ENCODE data around the gene PNMA6F. TPM values are rescaled to one million over a fixed set of nuclear protein-coding genes. Genes with fewer than 3 reads are reported as not detected.

Gene PNMA6F
- total RNA-seq, 1 experiment from 2014 or later = not detected

- TF ChIP-seq EZH2 (IDR thresholded peaks at IDR 0.05; ENCODE audit: low read length, unreplicated experiment) (no peak), EZH2phosphoT487 (IDR thresholded peaks at IDR 0.05; ENCODE audit: borderline replicate concordance, low read length) (no peak)
- TF ChIP-seq, protein P1, sequence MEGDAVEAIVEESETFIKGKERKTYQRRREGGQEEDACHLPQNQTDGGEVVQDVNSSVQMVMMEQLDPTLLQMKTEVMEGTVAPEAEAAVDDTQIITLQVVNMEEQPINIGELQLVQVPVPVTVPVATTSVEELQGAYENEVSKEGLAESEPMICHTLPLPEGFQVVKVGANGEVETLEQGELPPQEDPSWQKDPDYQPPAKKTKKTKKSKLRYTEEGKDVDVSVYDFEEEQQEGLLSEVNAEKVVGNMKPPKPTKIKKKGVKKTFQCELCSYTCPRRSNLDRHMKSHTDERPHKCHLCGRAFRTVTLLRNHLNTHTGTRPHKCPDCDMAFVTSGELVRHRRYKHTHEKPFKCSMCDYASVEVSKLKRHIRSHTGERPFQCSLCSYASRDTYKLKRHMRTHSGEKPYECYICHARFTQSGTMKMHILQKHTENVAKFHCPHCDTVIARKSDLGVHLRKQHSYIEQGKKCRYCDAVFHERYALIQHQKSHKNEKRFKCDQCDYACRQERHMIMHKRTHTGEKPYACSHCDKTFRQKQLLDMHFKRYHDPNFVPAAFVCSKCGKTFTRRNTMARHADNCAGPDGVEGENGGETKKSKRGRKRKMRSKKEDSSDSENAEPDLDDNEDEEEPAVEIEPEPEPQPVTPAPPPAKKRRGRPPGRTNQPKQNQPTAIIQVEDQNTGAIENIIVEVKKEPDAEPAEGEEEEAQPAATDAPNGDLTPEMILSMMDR (conservative IDR thresholded peaks at IDR 0.05; ENCODE audit: low read depth, low read length) = no peak
- Histone ChIP-seq H4K20me1 (ENCODE audit: low read length) (no peaks in the 10 kb centered on the region), H2AFZ (ENCODE audit: low read length) (no peak overlapping the region), H3K9ac (ENCODE audit: low read length) (no peak overlapping the region), H3K36me3 (ENCODE audit: low read depth, low read length) (no peaks in the 10 kb centered on the region; the same call in none of the 2 replicates), H3K4me3 (ENCODE audit: low read length) (no peak overlapping the region), H3K27ac (ENCODE audit: low read length) (no peak overlapping the region), H3K27me3 (ENCODE audit: low read length) (no peaks in the 10 kb centered on the region), H3F3A (ENCODE audit: low read length, unreplicated experiment) (no peaks in the 10 kb centered on the region), H3K4me2 (ENCODE audit: low read length) (no peak overlapping the region), H3K9me2 (replicated peaks; ENCODE audit: low read length) (no peaks in the 10 kb centered on the region), H3K4me1 (ENCODE audit: insufficient read depth, low read length) (no peaks in the 10 kb centered on the region), H3K79me2 (ENCODE audit: low read length) (peaks cover 6% of the 10 kb centered on the region), H3K9me3 (ENCODE audit: low read length) (no peaks in the 10 kb centered on the region)
- ChIA-PET CTCF (no interaction called here), POLR2A (ENCODE audit: unreplicated experiment) (no interaction called here)
- intact Hi-C loops (cut with micrococcal nuclease) = no loop called here
- BruUV-seq (replicated peaks) = no TSS peak
- ATAC-seq (no peak), DNase-seq (no peak)
These were observed 18.1 kb upstream of the PNMA6F start for GRCh38 chrX:153339662-153340061.

DNA sequence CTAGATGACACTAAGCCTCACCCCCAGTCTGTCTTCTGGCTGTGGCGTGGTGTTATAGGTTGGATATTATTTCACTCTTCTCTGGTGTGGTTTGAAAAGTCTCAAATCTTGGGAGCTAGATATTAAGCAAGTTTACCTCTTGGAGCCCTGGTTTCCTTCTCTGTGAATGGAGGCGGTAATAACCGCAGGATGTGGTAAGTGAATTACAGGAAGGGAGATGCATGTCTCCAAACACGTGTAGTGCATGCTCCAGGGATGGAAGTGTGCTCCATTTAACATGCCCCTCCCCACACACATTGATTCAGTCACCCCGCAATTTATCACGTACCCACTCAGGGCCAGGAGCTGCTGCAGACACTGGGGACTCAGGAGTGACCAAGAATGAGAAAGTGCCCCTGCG, 17.3 kb upstream of the PNMA6F start:
- Histone ChIP-seq H3K4me2 (ENCODE audit: low read length) (no peak overlapping the region), H3K36me3 (ENCODE audit: low read depth, low read length) (no peaks in the 10 kb centered on the region; the same call in none of the 2 replicates), H3F3A (ENCODE audit: low read length, unreplicated experiment) (no peaks in the 10 kb centered on the region), H3K4me1 (ENCODE audit: insufficient read depth, low read length) (no peaks in the 10 kb centered on the region), H3K9me3 (ENCODE audit: low read length) (no peaks in the 10 kb centered on the region), H4K20me1 (ENCODE audit: low read length) (no peaks in the 10 kb centered on the region), H3K79me2 (ENCODE audit: low read length) (peaks cover 6% of the 10 kb centered on the region), H3K27me3 (ENCODE audit: low read length) (no peaks in the 10 kb centered on the region), H2AFZ (ENCODE audit: low read length) (no peak overlapping the region), H3K9ac (ENCODE audit: low read length) (no peak overlapping the region), H3K4me3 (ENCODE audit: low read length) (no peak overlapping the region), H3K9me2 (replicated peaks; ENCODE audit: low read length) (no peaks in the 10 kb centered on the region), H3K27ac (ENCODE audit: low read length) (no peak overlapping the region)
- BruUV-seq (replicated peaks) = no TSS peak
- DNase-seq (no peak), ATAC-seq (no peak)
- TF ChIP-seq, protein P1 (conservative IDR thresholded peaks at IDR 0.05; ENCODE audit: low read depth, low read length) = no peak
- TF ChIP-seq EZH2phosphoT487 (IDR thresholded peaks at IDR 0.05; ENCODE audit: borderline replicate concordance, low read length) (no peak), EZH2 (IDR thresholded peaks at IDR 0.05; ENCODE audit: low read length, unreplicated experiment) (no peak)
- intact Hi-C loops (cut with micrococcal nuclease) = no loop called here
- ChIA-PET POLR2A (ENCODE audit: unreplicated experiment) (no interaction called here), CTCF (no interaction called here)

- Histone ChIP-seq H2AFZ (ENCODE audit: low read length) (no peak overlapping the region), H3K36me3 (ENCODE audit: low read depth, low read length) (no peaks in the 10 kb centered on the region; the same call in none of the 2 replicates), H3K4me1 (ENCODE audit: insufficient read depth, low read length) (peaks cover 7% of the 10 kb centered on the region), H3F3A (ENCODE audit: low read length, unreplicated experiment) (no peaks in the 10 kb centered on the region), H3K4me2 (ENCODE audit: low read length) (no peak overlapping the region), H3K9ac (ENCODE audit: low read length) (no peak overlapping the region), H3K27ac (ENCODE audit: low read length) (no peak overlapping the region), H3K9me2 (replicated peaks; ENCODE audit: low read length) (no peaks in the 10 kb centered on the region), H3K9me3 (ENCODE audit: low read length) (no peaks in the 10 kb centered on the region), H3K27me3 (ENCODE audit: low read length) (no peaks in the 10 kb centered on the region), H4K20me1 (ENCODE audit: low read length) (no peaks in the 10 kb centered on the region), H3K79me2 (ENCODE audit: low read length) (peaks cover 6% of the 10 kb centered on the region), H3K4me3 (ENCODE audit: low read length) (no peak overlapping the region)
- DNase-seq = no peak
- no TSS peak for BruUV-seq (replicated peaks)
- POLR2A ChIA-PET (ENCODE audit: unreplicated experiment) = no interaction called here
- ATAC-seq = no peak
- TF ChIP-seq EZH2phosphoT487 (IDR thresholded peaks at IDR 0.05; ENCODE audit: borderline replicate concordance, low read length) = no peak
- TF ChIP-seq, protein P1 (conservative IDR thresholded peaks at IDR 0.05; ENCODE audit: low read depth, low read length) = no peak
- no peak for TF ChIP-seq EZH2 (IDR thresholded peaks at IDR 0.05; ENCODE audit: low read length, unreplicated experiment)
- intact Hi-C loops (cut with micrococcal nuclease) = no loop called here
- CTCF ChIA-PET = no interaction called here
These were observed 15.4 kb upstream of the PNMA6F start for GRCh38 chrX:153336988-153337387.

Data from PC-3 (cell line).